Measurements from ENCODE around the gene BTN1A1.
A peak's percentile ranks its signal among the peaks of the same experiment; 100 is the strongest.

BTN1A1 gene

GRCh38 chr6:26520237-26520849, 20.2 kb downstream of the BTN1A1 start (continued):
- TF ChIP-seq, protein P1, sequence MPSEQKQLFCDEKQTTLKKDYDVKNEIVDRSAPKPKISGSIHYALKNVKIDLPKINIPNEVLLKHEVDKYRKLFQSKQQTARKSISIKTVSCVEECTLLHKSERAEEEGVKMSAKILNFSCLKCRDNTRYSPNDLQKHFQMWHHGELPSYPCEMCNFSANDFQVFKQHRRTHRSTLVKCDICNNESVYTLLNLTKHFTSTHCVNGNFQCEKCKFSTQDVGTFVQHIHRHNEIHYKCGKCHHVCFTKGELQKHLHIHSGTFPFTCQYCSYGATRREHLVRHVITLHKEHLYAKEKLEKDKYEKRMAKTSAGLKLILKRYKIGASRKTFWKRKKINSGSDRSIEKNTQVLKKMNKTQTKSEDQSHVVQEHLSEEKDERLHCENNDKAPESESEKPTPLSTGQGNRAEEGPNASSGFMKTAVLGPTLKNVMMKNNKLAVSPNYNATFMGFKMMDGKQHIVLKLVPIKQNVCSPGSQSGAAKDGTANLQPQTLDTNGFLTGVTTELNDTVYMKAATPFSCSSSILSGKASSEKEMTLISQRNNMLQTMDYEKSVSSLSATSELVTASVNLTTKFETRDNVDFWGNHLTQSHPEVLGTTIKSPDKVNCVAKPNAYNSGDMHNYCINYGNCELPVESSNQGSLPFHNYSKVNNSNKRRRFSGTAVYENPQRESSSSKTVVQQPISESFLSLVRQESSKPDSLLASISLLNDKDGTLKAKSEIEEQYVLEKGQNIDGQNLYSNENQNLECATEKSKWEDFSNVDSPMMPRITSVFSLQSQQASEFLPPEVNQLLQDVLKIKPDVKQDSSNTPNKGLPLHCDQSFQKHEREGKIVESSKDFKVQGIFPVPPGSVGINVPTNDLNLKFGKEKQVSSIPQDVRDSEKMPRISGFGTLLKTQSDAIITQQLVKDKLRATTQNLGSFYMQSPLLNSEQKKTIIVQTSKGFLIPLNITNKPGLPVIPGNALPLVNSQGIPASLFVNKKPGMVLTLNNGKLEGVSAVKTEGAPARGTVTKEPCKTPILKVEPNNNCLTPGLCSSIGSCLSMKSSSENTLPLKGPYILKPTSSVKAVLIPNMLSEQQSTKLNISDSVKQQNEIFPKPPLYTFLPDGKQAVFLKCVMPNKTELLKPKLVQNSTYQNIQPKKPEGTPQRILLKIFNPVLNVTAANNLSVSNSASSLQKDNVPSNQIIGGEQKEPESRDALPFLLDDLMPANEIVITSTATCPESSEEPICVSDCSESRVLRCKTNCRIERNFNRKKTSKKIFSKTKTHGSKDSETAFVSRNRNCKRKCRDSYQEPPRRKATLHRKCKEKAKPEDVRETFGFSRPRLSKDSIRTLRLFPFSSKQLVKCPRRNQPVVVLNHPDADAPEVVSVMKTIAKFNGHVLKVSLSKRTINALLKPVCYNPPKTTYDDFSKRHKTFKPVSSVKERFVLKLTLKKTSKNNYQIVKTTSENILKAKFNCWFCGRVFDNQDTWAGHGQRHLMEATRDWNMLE (tag by site-specific recombination; conservative IDR thresholded peaks at IDR 0.05; ENCODE audit: low read depth) = no peak
- no peak for TF ChIP-seq FEZF1 (tag by site-specific recombination; IDR thresholded peaks at IDR 0.05)
- no peak for TF ChIP-seq ZNF174 (tag by site-specific recombination; IDR thresholded peaks at IDR 0.05)
- TF ChIP-seq ZNF280D (tag by site-specific recombination; IDR thresholded peaks at IDR 0.05) = no peak
- no peak for TF ChIP-seq ZNF76 (tag by site-specific recombination; IDR thresholded peaks at IDR 0.05; ENCODE audit: borderline replicate concordance, low read depth)
- TF ChIP-seq KLF10 (tag by site-specific recombination; IDR thresholded peaks at IDR 0.05) = peak; percentile 93
- TF ChIP-seq, protein P2, sequence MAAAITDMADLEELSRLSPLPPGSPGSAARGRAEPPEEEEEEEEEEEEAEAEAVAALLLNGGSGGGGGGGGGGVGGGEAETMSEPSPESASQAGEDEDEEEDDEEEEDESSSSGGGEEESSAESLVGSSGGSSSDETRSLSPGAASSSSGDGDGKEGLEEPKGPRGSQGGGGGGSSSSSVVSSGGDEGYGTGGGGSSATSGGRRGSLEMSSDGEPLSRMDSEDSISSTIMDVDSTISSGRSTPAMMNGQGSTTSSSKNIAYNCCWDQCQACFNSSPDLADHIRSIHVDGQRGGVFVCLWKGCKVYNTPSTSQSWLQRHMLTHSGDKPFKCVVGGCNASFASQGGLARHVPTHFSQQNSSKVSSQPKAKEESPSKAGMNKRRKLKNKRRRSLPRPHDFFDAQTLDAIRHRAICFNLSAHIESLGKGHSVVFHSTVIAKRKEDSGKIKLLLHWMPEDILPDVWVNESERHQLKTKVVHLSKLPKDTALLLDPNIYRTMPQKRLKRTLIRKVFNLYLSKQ (tag by site-specific recombination; IDR thresholded peaks at IDR 0.05; ENCODE audit: borderline replicate concordance) = no peak
- peak; percentile 43; the same call in 1 of the 2 replicates for TF ChIP-seq ZBTB17 (tag by site-specific recombination; IDR thresholded peaks at IDR 0.05)
- TF ChIP-seq ZBTB10 (tag by site-specific recombination; IDR thresholded peaks at IDR 0.05) = no peak
- TF ChIP-seq ZFHX2 (tag by site-specific recombination; conservative IDR thresholded peaks at IDR 0.05) = peak; percentile 34; the same call in 1 of the 2 replicates
- TF ChIP-seq ZNF600 (tag by site-specific recombination; IDR thresholded peaks at IDR 0.05) = peak; percentile 67; the same call in 1 of the 2 replicates
- TF ChIP-seq YY1 (tag by site-specific recombination; IDR thresholded peaks at IDR 0.05) = 0 out of 2 replicates have a peak, but pooled peaks have one; percentile 43
- no peak for TF ChIP-seq SCRT1 (tag by site-specific recombination; IDR thresholded peaks at IDR 0.05; ENCODE audit: borderline replicate concordance)
- no peak for TF ChIP-seq ZFP3 (tag by site-specific recombination; IDR thresholded peaks at IDR 0.05; ENCODE audit: low read depth)
- TF ChIP-seq ZNF18 (tag by site-specific recombination; IDR thresholded peaks at IDR 0.05) = no peak
- TF ChIP-seq ZNF146 (tag by site-specific recombination; IDR thresholded peaks at IDR 0.05) = no peak
- TF ChIP-seq GLI2 (tag by site-specific recombination; IDR thresholded peaks at IDR 0.05; ENCODE audit: borderline replicate concordance, low read depth) = no peak
- no peak for TF ChIP-seq ZNF221 (tag by site-specific recombination; IDR thresholded peaks at IDR 0.05; ENCODE audit: borderline replicate concordance)
- TF ChIP-seq, protein P3, sequence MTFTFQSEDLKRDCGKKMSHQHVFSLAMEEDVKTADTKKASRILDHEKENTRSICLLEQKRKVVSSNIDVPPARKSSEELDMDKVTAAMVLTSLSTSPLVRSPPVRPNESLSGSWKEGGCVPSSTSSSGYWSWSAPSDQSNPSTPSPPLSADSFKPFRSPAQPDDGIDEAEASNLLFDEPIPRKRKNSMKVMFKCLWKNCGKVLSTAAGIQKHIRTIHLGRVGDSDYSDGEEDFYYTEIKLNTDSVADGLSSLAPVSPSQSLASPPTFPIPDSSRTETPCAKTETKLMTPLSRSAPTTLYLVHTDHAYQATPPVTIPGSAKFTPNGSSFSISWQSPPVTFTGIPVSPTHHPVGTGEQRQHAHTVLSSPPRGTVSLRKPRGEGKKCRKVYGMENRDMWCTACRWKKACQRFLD (tag by site-specific recombination; IDR thresholded peaks at IDR 0.05) = no peak
- peak; percentile 51; the same call in 1 of the 2 replicates for TF ChIP-seq KLF9 (tag by site-specific recombination; IDR thresholded peaks at IDR 0.05; ENCODE audit: low read depth)
- TF ChIP-seq, protein P4, sequence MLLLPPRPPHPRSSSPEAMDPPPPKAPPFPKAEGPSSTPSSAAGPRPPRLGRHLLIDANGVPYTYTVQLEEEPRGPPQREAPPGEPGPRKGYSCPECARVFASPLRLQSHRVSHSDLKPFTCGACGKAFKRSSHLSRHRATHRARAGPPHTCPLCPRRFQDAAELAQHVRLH (tag by site-specific recombination; IDR thresholded peaks at IDR 0.05) = no peak
- no peak for TF ChIP-seq ZNF530 (tag by site-specific recombination; IDR thresholded peaks at IDR 0.05; ENCODE audit: low read depth)
- no peak for TF ChIP-seq ZNF664 (tag by site-specific recombination; IDR thresholded peaks at IDR 0.05)
- no peak for TF ChIP-seq ZNF391 (tag by site-specific recombination; IDR thresholded peaks at IDR 0.05; ENCODE audit: borderline replicate concordance, low read depth)
